Measurements from ENCODE around the gene FOXD2.
A peak's percentile ranks its signal among the peaks of the same experiment; 100 is the strongest.

FOXD2 gene

GRCh38 chr1:47465605-47466004, 27.8 kb downstream of the FOXD2 start:
- DNase-seq (ENCODE audit: low read depth) = peak; percentile 3

GRCh38 chr1:47468709-47469389, 31.0 kb downstream of the FOXD2 start:
- no peak for DNase-seq (ENCODE audit: low read depth)

DNA sequence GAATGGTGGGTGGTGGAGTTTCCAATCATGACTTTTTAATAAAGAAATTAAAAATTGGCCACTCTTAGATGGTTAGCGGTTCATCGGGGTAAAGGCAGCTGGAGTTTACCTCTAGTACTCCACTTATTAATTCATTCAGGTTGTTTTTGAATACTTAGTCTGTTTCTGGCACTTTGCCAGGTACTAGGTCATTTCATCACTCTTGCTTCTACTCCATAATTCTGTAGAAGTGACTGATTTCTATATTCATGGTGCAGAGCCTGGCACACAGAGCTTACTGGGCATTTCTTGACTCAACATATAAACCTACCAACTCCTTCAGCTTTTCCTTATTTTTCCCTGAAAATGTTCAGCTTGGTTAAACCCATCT, 31.5 kb downstream of the FOXD2 start:
- no peak for DNase-seq (ENCODE audit: low read depth)

- no peak for DNase-seq (ENCODE audit: low read depth)
Observed at GRCh38 chr1:47469910-47470309, 32.1 kb downstream of the FOXD2 start.

DNA sequence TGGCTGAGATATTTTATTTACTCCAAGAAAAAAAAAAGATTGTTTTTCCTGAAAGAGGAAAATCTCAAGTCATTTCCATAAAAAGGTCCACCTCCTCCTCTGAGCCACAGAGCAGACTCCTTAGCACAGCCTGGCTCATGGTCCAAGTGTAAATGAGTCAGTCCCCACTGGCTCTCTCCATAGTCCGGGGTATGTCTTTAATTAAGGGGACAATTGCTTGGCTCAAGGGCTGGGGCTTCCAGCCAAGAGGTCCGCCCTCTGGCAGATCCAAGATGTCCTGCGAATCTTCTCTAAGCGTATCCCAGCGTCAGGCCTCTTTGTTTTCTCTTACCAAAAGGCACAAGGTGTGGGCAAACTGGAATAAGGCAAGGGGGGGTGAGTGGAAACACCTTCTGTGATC, 33.3 kb downstream of the FOXD2 start:
- DNase-seq (ENCODE audit: low read depth) = peak; percentile 10

DNA sequence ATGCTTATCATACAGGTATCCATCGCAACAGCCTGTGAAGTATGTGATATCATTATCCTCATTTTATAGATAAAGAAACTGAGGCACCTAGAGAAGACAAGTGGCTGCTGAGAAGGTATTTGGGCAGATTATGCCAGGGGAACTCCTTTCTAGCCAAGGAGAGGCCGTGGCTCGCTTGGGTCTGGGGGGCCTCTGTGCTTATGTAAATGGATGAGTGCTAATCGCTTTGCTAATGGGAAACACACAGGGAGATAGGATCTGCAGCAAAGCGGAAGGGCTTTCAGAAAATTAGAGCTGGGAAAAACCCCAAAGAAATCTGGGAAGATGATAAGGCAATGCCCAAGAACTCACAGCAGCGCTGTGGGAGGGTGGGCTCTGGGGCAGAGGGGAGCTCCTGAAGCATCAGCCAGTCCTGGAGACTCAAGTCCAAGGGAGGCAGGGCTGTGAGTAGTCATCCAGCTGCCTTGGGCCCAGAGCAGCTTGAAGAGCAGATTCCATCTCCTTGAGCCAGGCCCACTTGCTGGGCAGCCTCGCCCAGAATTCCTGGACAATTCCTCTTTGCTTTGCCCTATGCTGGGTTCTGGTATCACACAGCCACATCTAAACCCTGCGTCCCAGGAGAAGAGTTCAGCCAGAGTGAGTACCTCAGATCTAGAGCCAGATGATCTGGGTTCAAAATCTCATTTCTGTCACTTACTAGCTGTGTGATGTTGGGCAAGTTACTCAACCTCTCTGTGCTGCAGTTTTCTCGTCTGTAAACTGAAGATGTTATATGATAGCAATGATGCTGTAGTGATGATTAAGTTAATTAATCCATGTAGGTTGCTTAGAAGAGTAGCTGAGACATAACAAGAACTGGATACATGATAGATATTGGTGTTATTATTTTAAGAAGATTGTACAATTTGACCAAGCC, 36.7 kb downstream of the FOXD2 start:
- DNase-seq (ENCODE audit: low read depth) = no peak

DNA sequence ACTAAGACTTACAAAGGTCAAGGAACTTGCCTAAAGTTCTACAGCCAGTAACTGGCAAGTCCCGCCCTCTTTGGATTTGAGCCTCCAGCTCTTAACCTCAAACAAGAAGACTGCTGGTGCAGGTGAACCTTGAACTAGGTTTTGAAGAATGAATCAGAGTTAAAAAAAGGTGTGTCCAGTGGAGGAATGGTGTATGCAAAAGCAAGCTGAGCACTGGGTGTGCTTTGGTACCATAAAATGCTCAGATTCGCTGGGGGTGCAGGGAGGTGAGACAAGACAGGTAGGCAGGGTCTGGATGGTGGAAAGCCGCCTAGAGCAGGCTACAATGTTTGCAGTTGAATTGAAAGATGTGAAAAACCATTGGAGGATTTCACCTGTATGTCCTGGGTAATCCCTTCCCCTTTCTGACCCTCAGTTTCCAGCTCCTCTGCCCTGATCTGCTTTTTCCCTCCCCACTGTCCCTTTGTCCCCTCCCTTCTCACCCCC, 39.8 kb downstream of the FOXD2 start:
- no peak for DNase-seq (ENCODE audit: low read depth)

- no peak for DNase-seq (ENCODE audit: low read depth)
Observed at GRCh38 chr1:47478090-47478489, 40.2 kb downstream of the FOXD2 start.

- no peak for DNase-seq (ENCODE audit: low read depth)
Observed at GRCh38 chr1:47479664-47480063, 41.8 kb downstream of the FOXD2 start.

DNA sequence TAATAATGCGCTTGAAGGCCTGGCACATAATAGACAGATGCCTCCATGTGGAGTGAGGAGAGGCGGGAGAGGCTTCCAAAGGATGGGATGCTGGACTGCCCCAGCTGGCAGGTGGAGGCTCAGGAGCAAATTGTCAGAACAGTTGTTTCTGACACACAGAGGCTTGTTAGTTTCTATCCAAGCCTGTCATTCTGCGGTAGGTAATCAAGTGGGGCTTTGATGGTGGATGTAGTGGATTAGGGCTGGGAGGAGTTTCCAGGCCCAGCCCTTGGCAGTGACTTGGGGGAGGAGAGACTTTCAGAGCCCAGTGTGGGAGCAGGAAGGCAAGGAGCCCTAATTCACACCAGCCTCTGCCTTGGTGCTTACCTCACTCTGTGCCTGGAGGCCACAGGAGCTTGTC, 44.1 kb downstream of the FOXD2 start:
- no peak for DNase-seq (ENCODE audit: low read depth)

DNA sequence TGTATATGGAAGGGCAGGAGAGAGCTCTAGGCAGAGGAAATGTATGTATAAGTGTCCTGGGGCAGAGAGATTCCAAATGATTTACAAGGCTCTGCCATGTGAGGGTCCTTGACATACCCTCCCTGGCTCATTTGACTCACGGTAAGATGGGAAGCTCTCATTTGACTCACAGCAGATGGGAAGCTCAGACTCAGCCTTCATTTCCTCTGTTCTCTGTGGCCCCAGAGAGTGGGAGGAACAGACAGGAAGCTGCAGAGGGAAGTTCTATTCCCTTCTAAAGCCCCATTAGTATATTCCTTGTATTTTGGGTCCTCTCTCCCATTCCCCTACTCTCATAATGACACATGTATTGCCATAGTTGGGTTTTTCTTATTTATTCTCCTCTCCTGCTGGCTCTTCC, 44.9 kb downstream of the FOXD2 start:
- no peak for DNase-seq (ENCODE audit: low read depth)

DNA sequence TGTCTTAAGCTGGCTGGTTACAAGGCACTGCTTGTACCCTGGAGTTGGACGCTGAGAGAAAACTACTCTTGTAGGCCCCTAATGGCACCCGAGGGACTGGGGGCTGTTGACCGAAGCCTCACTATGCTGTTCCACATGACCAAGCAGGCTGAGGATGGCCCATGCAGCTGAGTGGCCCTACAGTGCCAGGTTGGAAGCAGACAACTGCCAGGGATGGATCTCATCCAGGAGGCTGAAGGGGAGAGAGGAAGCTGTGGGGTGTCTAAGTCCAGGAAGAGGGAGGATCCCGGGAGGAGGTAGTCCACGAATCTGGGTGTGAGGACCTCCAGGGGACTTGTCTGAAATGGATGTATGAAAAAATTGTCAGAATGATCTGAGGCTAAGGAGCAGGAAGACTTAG, 45.8 kb downstream of the FOXD2 start:
- DNase-seq (ENCODE audit: low read depth) = no peak

DNA sequence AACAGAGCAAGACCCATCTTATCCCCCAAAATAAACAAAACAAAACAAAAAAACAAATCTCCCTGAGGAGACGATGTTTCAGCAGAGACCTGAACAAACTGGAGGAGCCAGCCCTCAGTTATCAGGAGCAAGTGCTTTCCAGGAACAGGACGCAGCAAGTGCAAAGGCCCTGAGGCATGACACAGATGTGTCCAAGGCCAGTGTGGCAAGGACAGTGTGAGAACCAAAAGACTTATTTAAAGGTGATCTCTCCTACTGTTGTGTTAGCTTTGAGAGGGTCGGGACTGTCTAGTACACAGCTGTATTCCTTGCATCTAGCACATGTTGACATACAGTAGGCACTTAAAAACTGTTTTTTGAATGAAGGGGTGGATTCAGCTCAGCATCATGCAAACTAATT, 48.0 kb downstream of the FOXD2 start:
- no peak for DNase-seq (ENCODE audit: low read depth)

GRCh38 chr1:47487332-47487731, 49.5 kb downstream of the FOXD2 start:
- no peak for DNase-seq (ENCODE audit: low read depth)

DNA sequence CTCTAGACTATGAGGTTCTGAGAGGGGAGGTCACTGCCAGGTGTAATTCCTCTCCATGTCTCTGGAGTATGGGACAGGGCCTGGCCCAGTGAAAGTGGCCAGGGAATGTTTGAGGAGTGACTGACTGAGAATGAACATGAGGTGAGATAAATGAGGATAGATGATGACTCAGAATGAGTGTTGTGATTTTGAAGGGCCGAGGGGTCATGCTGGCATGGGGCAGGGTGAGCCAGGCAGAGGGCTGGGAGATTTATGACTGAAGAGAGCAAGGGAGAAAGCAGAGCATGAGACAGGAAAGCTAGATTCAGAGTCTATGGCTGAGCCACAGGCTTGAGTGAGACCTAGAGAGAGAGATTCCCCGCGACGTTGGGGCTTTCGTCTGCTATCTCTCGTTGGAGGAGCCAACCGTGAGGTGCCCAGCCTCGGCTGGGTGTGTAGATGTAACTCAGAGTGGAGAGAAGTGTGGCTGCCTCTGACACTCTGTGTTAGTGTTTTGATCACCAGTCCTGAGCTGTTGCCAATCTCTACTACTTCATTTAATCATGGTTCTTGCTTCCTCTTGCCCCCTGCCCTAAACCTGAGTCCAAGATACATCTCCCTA, 50.1 kb downstream of the FOXD2 start:
- no peak for DNase-seq (ENCODE audit: low read depth)

All from stromal cell of bone marrow (primary cell).